CD14-positive monocyte (primary cell): ENCODE measurements around the gene ANXA2. TPM values are rescaled to one million over a fixed set of nuclear protein-coding genes. Genes with fewer than 3 reads are reported as not detected.

Experiments used
- DNase-seq, 3 donors: peaks; one replicate each; pipeline ENCODE4 v3.0.0-alpha.2; 2011 to 2022
- H2AFZ ChIP-seq: 2 replicates; pipeline ENCODE4 v1.6.0; 2012; ENCODE audit warnings: mild to moderate bottlenecking, low read depth, low read length, inconsistent platforms; ENCODE audit not compliant: insufficient read depth, poor library complexity, severe bottlenecking
- H3K27ac ChIP-seq, 2 donors: 1 replicate in 1 of 2; 2 replicates in 1 of 2; pipeline ENCODE4 v1.5.1; 2012 to 2013; ENCODE audit warnings: low read length in 2 of 2, control low read depth in 1 of 2, inconsistent platforms in 1 of 2, low read depth in 1 of 2, mild to moderate bottlenecking in 1 of 2
- H3K27me3 ChIP-seq, 2 donors: one replicate each; pipeline versions ENCODE4 v1.6.0 to v1.6.1; 2011 to 2013; ENCODE audit warnings: low read length in 2 of 2; ENCODE audit not compliant: control insufficient read depth in 2 of 2, insufficient read depth in 2 of 2
- H3K36me3 ChIP-seq, 2 donors: replicated peaks in 1 of 2; 1 replicate in 1 of 2; 2 replicates in 1 of 2; pipeline versions ENCODE4 v1.5.1 to v1.6.1; 2012 to 2013; ENCODE audit warnings: low read length in 2 of 2, control low read depth in 1 of 2, inconsistent platforms in 1 of 2, mild to moderate bottlenecking in 1 of 2; ENCODE audit not compliant: insufficient read depth in 2 of 2, control insufficient read depth in 1 of 2
- H3K4me1 ChIP-seq, 2 donors: 1 replicate in 1 of 2; 2 replicates in 1 of 2; pipeline versions ENCODE4 v1.5.1 to v1.6.1; 2012 to 2013; ENCODE audit warnings: low read length in 2 of 2, control low read depth in 1 of 2, inconsistent platforms in 1 of 2, mild to moderate bottlenecking in 1 of 2, moderate library complexity in 1 of 2; ENCODE audit not compliant: insufficient read depth in 2 of 2, control insufficient read depth in 1 of 2
- H3K4me2 ChIP-seq: replicated peaks from 2 replicates; pipeline ENCODE3; 2012; ENCODE audit warnings: low read length, moderate library complexity, mild to moderate bottlenecking; ENCODE audit not compliant: poor library complexity, severe bottlenecking; ENCODE audit errors: extremely low read depth
- H3K4me3 ChIP-seq, 3 experiments: fragments of 200-600 bp in 1 of 3; sonication (generic) in 1 of 3; replicated peaks in 1 of 3; 1 replicate in 2 of 3; 2 replicates in 1 of 3; pipeline ENCODE4 v1.5.1; 2011 to 2013; ENCODE audit warnings: low read length in 3 of 3, mild to moderate bottlenecking in 3 of 3, control low read depth in 2 of 3, low read depth in 2 of 3, inconsistent platforms in 1 of 3, moderate library complexity in 1 of 3
- H3K79me2 ChIP-seq: 2 replicates; pipeline ENCODE4 v1.6.0; 2012; ENCODE audit warnings: mild to moderate bottlenecking, control low read depth, inconsistent platforms, low read length, moderate library complexity; ENCODE audit not compliant: insufficient read depth
- H3K9ac ChIP-seq: 2 replicates; pipeline ENCODE4 v1.6.0; 2017; ENCODE audit warnings: low read length, mild to moderate bottlenecking; ENCODE audit not compliant: insufficient read depth, poor library complexity, severe bottlenecking
- H3K9me3 ChIP-seq, 2 donors: replicated peaks in 1 of 2; 1 replicate in 1 of 2; 2 replicates in 1 of 2; pipeline versions ENCODE4 v1.5.1 to v1.6.1; 2012 to 2013; ENCODE audit warnings: low read length in 2 of 2, control low read depth in 1 of 2; ENCODE audit not compliant: control insufficient read depth in 1 of 2, insufficient read depth in 1 of 2
- H4K20me1 ChIP-seq: 2 replicates; pipeline ENCODE4 v1.6.0; 2012; ENCODE audit warnings: mild to moderate bottlenecking, low read length, control low read depth, moderate library complexity; ENCODE audit not compliant: insufficient read depth
- H3K27ac Mint-ChIP-seq, 7 donors: one replicate each; pipeline ENCODE4 v1.8.0; 2020; ENCODE audit warnings: mild to moderate bottlenecking in 7 of 7, mixed read lengths in 7 of 7, moderate library complexity in 6 of 7, inconsistent platforms in 2 of 7
- H3K27me3 Mint-ChIP-seq, 3 donors: one replicate each; pipeline ENCODE4 v1.8.0; 2021 to 2022; ENCODE audit warnings: low read depth in 3 of 3, mild to moderate bottlenecking in 3 of 3, mixed read lengths in 3 of 3, moderate library complexity in 3 of 3, inconsistent platforms in 1 of 3
- H3K36me3 Mint-ChIP-seq, 2 donors: one replicate each; pipeline ENCODE4 v1.8.0; 2020; ENCODE audit warnings: mixed read lengths in 2 of 2, inconsistent platforms in 1 of 2, mild to moderate bottlenecking in 1 of 2
- H3K4me1 Mint-ChIP-seq: one replicate; pipeline ENCODE4 v1.8.0; 2020; ENCODE audit warnings: mild to moderate bottlenecking, mixed read lengths
- H3K4me3 Mint-ChIP-seq, 2 donors: one replicate each; pipeline ENCODE4 v1.8.0; 2020; ENCODE audit warnings: mild to moderate bottlenecking in 2 of 2, mixed read lengths in 2 of 2, moderate library complexity in 1 of 2
- H3K9me3 Mint-ChIP-seq, 7 donors: one replicate each; pipeline ENCODE4 v1.8.0; 2020 to 2022; ENCODE audit warnings: mixed read lengths in 7 of 7, mild to moderate bottlenecking in 6 of 7, moderate library complexity in 6 of 7, inconsistent platforms in 2 of 7
- CTCF ChIP-seq: fragments of 200-600 bp; IDR thresholded peaks from one replicate; pipeline ENCODE4 v1.8.0; 2022; ENCODE audit warnings: antibody characterized with exemption, mild to moderate bottlenecking
- WGBS: methylation state at CpG from one replicate; pipeline ENCODE4 v1.1.5; 2013; ENCODE audit warnings: missing lambda C conversion rate; ENCODE audit not compliant: insufficient coverage; 5-methylcytosine and 5-hydroxymethylcytosine counted together
- intact Hi-C, 2 donors: fragments of 100-400 bp; cut with micrococcal nuclease; formaldehyde crosslinking; loops; one replicate each; pipeline versions ENCODE4 v1.15.0 to v1.15.1; 2023
- polyA plus RNA-seq, 3 donors: library from polyadenylated mRNA; depleted of rRNA in 1 of 3; unstranded in 2 of 3; stranded (reverse) in 1 of 3; fragments of 300-500 nt in 2 of 3; fragments of >200 nt in 1 of 3; fragmentation: Illumina TruSeq in 2 of 3; gene quantifications; 1 replicate in 2 of 3; 2 replicates in 1 of 3; pipeline ENCODE4 v1.2.3, GENCODE V29; 2012 to 2021

Gene ANXA2
- polyA plus RNA-seq, 3 donors, result 966 to 2,079 (median 2,046) TPM

- intact Hi-C loops, result loop anchor here in 1 of 2 donors (10.0 kb wide), 1 partner anchor 50 kb away; no protein-coding TSS in a partner anchor
- H3K4me3 Mint-ChIP-seq, result no peak overlapping the region
- H3K9me3 Mint-ChIP-seq, result no peaks in the 10 kb centered on the region
- no peak overlapping the region for H2AFZ ChIP-seq
- no peak for DNase-seq
- no peaks in the 10 kb centered on the region for H3K27me3 Mint-ChIP-seq
- peaks cover 27% of the 10 kb centered on the region for H3K4me1 Mint-ChIP-seq
- no CpG with 5 or more reads among the region's 3 CpGs for WGBS
- no peaks in the 10 kb centered on the region for H3K9me3 ChIP-seq
- H3K4me3 ChIP-seq, result no peak overlapping the region
- no peak overlapping the region for H3K9ac ChIP-seq
- H3K79me2 ChIP-seq, result peaks cover 100% of the 10 kb centered on the region
- no peak overlapping the region for H3K27ac Mint-ChIP-seq
- peaks cover 61 to 88% of the 10 kb centered on the region in 2 donors for H3K36me3 ChIP-seq
- peaks cover 100% of the 10 kb centered on the region for H4K20me1 ChIP-seq
- H3K27me3 ChIP-seq, result no peaks in the 10 kb centered on the region
- no peak for TF ChIP-seq CTCF
- H3K4me1 ChIP-seq, result peaks cover 0 to 11% of the 10 kb centered on the region in 2 donors
- peak overlapping the region in 1 of 2 donors; percentile 36 for H3K27ac ChIP-seq
- peaks cover 57 to 78% of the 10 kb centered on the region in 2 donors for H3K36me3 Mint-ChIP-seq
- H3K4me2 ChIP-seq, result no peak overlapping the region
Observed at GRCh38 chr15:60384526-60385126, 13.2 kb downstream of the ANXA2 start.

- Histone ChIP-seq H3K27me3 (no peaks in the 10 kb centered on the region), H3K4me1 (peaks cover 0 to 6% of the 10 kb centered on the region in 2 donors), H3K4me2 (no peak overlapping the region), H4K20me1 (peaks cover 100% of the 10 kb centered on the region), H3K4me3 (no peak overlapping the region), H3K27ac (peak overlapping the region in 1 of 2 donors; percentile 36), H3K9me3 (no peaks in the 10 kb centered on the region), H3K36me3 (peaks cover 66 to 87% of the 10 kb centered on the region in 2 donors), H3K79me2 (peaks cover 100% of the 10 kb centered on the region), H3K9ac (no peak overlapping the region), H2AFZ (no peak overlapping the region)
- DNase-seq, result no peak
- Mint-ChIP-seq H3K27me3 (no peaks in the 10 kb centered on the region), H3K4me3 (no peak overlapping the region), H3K4me1 (peaks cover 22% of the 10 kb centered on the region), H3K27ac (no peak overlapping the region), H3K36me3 (peaks cover 59 to 79% of the 10 kb centered on the region in 2 donors), H3K9me3 (no peaks in the 10 kb centered on the region)
- intact Hi-C loops, result loop anchor here in 1 of 2 donors (10.0 kb wide), 1 partner anchor 51 kb away; no protein-coding TSS in a partner anchor
- no CpG with 5 or more reads among the region's 3 CpGs for WGBS
- no peak for TF ChIP-seq CTCF
Observed at GRCh38 chr15:60384053-60384452, 13.7 kb downstream of the ANXA2 start.
